GM18870 (cell line): ENCODE data around the gene CHEK2.
"Not testable (repeated sequence)": the region's sequence is repeated elsewhere in the genome, so short reads cannot be mapped to it uniquely, and the experiment has no call there.

Experiments used
- ATAC-seq: cut with Tn5 transposase; IDR thresholded peaks from one replicate; pipeline ENCODE4 v1.9.1; 2021; ENCODE audit warnings: moderate library complexity; ENCODE audit not compliant: unreplicated experiment

Gene CHEK2

DNA sequence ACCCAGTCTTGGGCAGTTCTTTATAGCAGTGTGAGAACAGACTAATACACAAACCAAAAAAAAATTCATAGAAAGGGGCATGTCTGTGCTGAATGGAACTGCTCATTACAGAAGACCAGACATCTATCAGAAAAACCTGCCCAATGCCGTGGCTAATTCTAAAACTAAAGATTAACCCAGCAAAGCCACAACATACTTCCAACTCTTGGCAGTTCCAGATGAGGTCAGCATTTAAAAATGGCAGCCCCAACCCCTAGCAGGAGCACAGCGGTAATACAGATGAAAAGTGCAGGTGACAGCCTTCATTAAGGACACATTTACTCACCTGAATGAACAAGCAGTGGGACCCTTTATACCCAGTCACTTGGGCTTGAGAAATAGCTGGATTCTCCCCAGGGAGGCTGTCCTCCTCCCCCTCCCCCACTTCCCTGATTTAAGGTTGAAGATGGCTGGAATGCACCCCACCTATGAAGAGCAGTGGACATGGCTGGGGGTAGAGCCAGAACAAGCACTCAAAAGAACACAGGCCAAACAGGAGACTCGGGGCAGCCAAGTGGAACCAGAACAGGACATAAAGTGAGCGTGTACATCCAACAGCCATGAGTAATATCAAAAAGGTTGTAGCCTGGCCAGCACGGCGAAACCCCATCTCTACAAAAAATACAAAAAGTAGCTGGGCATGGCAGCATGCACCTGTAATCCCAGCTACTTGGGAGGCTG is 48.4 kb downstream of the CHEK2 start:
- ATAC-seq = not testable (repeated sequence)

DNA sequence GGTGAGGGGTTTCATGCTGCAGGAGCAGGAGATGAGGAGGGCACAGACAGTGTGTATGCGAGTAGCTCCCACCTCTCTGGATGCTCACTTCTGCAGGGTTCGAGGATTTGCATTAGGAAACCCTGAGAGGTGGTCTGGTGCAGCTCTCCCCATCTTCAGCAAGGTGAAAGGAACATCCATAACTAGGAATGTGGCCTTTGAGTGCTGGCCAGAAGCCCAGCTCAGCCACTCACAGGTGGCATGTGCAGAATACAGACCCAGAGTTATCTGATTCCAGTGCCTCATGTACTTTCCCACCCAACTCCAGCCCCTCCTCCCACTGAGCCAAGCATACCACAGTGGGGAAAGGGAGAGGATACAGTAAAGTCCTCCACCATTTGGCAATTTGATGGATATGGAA is 51.8 kb downstream of the CHEK2 start:
- not testable (repeated sequence) for ATAC-seq

GRCh38 chr22:28682966-28683365 is 58.7 kb downstream of the CHEK2 start:
- not testable (repeated sequence) for ATAC-seq

- ATAC-seq = not testable (repeated sequence)
Measured at GRCh38 chr22:28680813-28681490, 60.7 kb downstream of the CHEK2 start.

DNA sequence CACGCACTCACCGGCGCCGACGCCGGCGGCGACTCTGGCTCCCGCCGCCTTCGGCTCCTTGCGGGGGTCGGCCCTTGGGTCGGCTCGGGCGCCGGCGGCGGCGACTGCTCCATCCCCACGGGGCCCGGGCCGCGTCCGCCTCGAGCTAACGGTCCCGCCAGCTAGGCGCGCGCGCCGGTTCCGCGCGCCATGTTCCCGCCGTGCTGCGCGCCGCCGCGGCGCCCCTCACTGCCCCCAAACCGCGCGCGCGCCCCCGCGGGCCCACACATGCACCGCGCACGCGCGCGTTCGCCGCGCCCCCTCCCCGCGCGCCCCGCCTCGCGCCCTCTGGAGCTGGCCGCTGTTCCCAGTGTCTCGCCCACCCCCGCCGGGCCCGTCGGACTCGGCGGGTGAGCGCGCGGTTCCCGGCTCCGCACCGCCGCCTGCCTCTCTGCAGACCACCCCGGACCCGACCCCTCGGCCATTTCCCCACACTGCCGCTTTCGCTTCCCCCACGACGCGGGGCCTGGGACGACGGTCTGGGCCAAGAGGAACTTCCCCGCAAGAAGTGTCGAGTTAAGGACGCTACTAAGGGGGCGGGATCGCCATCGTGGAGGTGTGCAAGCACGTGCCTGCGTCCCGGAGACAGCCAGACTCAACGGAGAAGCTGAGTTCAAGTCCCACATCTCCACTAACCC is 61.9 kb downstream of the CHEK2 start, which contains the start of gene TTC28:
TTC28 (minus strand) TSS at position 230 of the 677 bp plus-strand sequence; CDS start at position 113, 117 bp downstream.
- not testable (repeated sequence) for ATAC-seq

- ATAC-seq = not testable (repeated sequence)
Measured at GRCh38 chr22:28678778-28679610, 62.6 kb downstream of the CHEK2 start.

- not testable (repeated sequence) for ATAC-seq
Measured at GRCh38 chr22:28678170-28678569, 63.5 kb downstream of the CHEK2 start.

DNA sequence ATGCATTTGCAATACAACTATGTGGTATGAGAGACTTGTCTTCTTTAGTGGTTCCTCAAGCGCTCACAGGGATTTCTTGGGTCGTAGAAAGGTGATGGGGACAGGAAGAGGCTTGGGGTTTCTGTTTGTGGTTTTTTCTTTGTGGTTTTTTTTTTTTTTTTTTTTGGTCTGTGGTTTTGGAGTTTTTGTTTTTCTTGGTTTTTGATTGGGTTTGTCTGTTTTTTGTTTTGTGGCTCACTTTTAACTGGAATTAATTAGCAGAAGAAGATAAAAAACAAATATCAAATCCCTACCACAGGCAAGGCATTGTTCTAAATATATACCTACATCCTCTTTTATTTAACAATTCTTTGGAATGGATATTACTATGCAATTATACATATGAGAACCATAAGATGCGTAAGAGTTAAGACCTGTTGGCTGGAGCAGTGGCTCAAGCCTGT is 67.5 kb downstream of the CHEK2 start:
- ATAC-seq = no peak

GRCh38 chr22:28670756-28671155 is 70.9 kb downstream of the CHEK2 start:
- ATAC-seq = no peak

DNA sequence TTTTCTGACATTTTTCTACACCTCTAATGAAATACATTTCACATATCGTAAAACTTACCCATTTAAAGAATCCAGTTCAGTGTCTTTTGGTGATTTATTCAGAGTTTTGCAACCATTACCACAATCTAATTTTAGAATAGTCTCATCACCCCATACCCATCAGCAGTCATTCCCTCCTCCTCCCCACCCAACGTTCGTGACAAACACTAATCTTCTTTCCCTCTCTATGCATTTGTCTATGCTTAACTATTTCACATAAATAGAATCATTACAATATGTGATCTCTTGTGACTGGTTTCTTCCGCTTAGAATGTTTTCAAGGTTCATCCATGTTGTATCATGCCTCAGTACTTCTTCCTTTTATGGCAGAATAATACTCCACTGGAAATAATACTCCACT is 71.5 kb downstream of the CHEK2 start:
- no peak for ATAC-seq

GRCh38 chr22:28669387-28669786 is 72.2 kb downstream of the CHEK2 start:
- no peak for ATAC-seq

- ATAC-seq = not testable (repeated sequence)
Measured at GRCh38 chr22:28663569-28663942, 78.1 kb downstream of the CHEK2 start.

- ATAC-seq = no peak
Measured at GRCh38 chr22:28658448-28658847, 83.2 kb downstream of the CHEK2 start.

DNA sequence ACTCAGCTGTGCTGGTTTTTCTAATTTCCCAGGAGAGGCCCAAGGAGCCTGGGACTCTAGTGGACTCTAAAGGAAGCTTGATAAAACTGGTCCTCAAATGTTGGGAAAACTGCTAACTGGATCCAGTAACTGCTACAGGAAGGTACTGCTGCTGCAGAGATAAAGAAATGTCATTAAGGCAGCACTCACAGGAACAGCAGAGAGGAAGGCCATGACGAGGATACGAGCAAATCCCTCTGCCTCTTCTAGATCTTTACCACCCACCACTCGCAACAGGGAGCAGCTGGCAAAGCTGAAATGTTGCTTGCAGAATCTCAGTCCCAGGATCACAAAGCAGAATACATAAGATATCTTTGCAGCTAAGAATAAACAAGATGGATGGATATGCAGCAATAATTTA is 85.4 kb downstream of the CHEK2 start:
- ATAC-seq = no peak

DNA sequence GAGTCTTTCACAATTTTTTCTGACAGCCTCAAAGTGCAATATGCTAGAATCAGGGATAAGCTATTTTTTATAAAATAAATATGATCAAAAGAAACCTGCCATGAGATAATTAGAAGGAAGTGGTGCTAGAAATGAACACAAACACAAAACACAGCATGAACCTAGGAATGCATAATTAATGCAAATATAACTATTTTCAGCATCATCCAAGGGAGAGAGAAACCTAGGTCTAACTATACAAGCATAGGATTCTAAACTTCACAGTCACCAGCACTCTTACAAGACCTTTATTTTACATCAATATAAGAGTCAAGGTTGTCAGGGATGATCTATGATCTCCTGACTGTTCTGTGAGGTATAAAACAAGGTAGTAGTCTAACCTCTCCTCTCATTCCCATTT is 91.2 kb downstream of the CHEK2 start:
- no peak for ATAC-seq

DNA sequence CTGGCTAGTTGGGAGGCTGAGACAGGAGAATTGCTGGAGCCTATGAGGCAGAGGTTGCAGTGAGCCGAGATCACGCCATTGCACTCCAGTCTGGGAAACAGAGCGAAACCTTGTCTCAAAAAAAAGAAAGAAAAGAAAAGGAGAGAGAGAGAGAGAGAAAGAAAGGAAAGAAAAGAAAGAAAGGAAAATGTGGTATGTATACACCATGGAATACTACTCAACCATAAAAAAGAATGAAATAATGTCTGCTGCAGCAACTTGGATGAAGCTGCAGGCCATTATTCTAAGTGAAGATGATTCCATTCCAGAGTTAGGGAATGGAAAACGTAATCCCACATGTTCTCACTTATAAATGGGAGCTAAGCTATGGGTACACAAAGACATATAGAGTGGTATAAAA is 92.8 kb downstream of the CHEK2 start:
- no peak for ATAC-seq

DNA sequence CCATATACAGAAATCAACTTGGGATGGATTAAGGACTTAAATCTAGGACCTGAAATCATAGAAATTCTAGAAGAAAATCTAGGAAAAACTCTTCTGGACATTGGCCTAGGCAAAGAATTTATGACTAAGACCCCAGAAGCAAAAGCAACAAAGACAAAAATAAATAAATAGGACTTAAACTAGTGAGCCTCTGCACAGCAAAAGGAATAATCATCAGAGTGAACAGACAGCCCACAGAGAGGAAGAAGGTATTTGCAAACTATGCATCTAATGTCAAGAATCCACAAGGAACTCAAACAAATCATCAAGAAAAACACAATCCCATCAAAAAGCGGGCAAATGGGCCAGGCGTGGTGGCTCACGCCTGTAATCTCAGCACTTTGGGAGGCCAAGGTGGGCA is 94.4 kb downstream of the CHEK2 start:
- no peak for ATAC-seq

GRCh38 chr22:28639321-28639720 is 102.3 kb downstream of the CHEK2 start:
- ATAC-seq = no peak
